ENCODE results near the gene KRT74. TPM values are rescaled to one million over a fixed set of nuclear protein-coding genes. Genes with fewer than 3 reads are reported as not detected.
A peak's percentile ranks its signal among the peaks of the same experiment; 100 is the strongest.

KRT74 gene
- not detected for polyA plus RNA-seq (2013, experiment 1 of 2; ENCODE audit: insufficient read length)
- polyA plus RNA-seq (2013, experiment 2 of 2; ENCODE audit: insufficient read length): not detected

GRCh38 chr12:52573743-52574142 lies at the start of gene KRT74:
Gene KRT74 (minus strand): TSS chr12:52573843. CDS start chr12:52573777, 66 bp downstream.
- no peak for DNase-seq

GRCh38 chr12:52622349-52622748 lies 48.7 kb upstream of the KRT74 start:
- no peak for DNase-seq

GRCh38 chr12:52618866-52619265 lies 45.2 kb upstream of the KRT74 start:
- no peak for DNase-seq

- DNase-seq: no peak
These were observed 44.6 kb upstream of the KRT74 start, which contains the start of gene KRT73 for GRCh38 chr12:52618216-52618615. Gene KRT73 (minus strand): TSS chr12:52618559. CDS start chr12:52618524, 35 bp downstream.

GRCh38 chr12:52617403-52617785 lies 43.8 kb upstream of the KRT74 start:
- no peak for DNase-seq

- no peak for DNase-seq
These were observed 43.2 kb upstream of the KRT74 start for GRCh38 chr12:52616680-52617402.

GRCh38 chr12:52615912-52616311 lies 42.3 kb upstream of the KRT74 start:
- no peak for DNase-seq

- no peak for DNase-seq
These were observed 41.7 kb upstream of the KRT74 start for GRCh38 chr12:52615208-52615868.

GRCh38 chr12:52614381-52615207 lies 41.0 kb upstream of the KRT74 start:
- no peak for DNase-seq

GRCh38 chr12:52613384-52614030 lies 39.9 kb upstream of the KRT74 start:
- DNase-seq: no peak

- no peak for DNase-seq
These were observed 39.1 kb upstream of the KRT74 start for GRCh38 chr12:52612431-52613383.

GRCh38 chr12:52611080-52611468 lies 37.4 kb upstream of the KRT74 start:
- DNase-seq: no peak

GRCh38 chr12:52608826-52609630 lies 35.4 kb upstream of the KRT74 start:
- no peak for DNase-seq

GRCh38 chr12:52608161-52608560 lies 34.5 kb upstream of the KRT74 start:
- DNase-seq: no peak

- no peak for DNase-seq
These were observed 33.7 kb upstream of the KRT74 start for GRCh38 chr12:52607314-52607713.

- DNase-seq: no peak
These were observed 33.1 kb upstream of the KRT74 start for GRCh38 chr12:52606581-52607218.

- DNase-seq: no peak
These were observed 32.5 kb upstream of the KRT74 start for GRCh38 chr12:52606096-52606495.

- no peak for DNase-seq
These were observed 31.9 kb upstream of the KRT74 start for GRCh38 chr12:52605542-52605941.

- no peak for DNase-seq
These were observed 31.2 kb upstream of the KRT74 start for GRCh38 chr12:52604859-52605258.

GRCh38 chr12:52603314-52603713 lies 29.7 kb upstream of the KRT74 start:
- peak; percentile 1 for DNase-seq

Measured in fibroblast of skin of abdomen (primary cell).